Activated T-helper 2 cell treated with anti-CD3 and anti-CD28 coated beads, Interferon-gamma antibody, Interleukin-2, Interleukin-4, amounts not matched to agents 10 μg/mL and 5 μg/mL and 100 μg/mL, durations not matched to agents 14 hours and 24 hours and 36 hours (primary cell): ENCODE measurements around the gene UBE2I. TPM values are rescaled to one million over a fixed set of nuclear protein-coding genes. Genes with fewer than 3 reads are reported as not detected.

Experiments
- total RNA-seq: library from RNA; stranded (reverse); gene quantifications from 2 replicates; pipeline ENCODE4 v1.2.3, GENCODE V29; 2022

The UBE2I gene
- total RNA-seq, 1 donor from 2014 or later: 265 TPM

Other genes with a start within 250 kb of the UBE2I start
- not detected in 2 replicates for gene SSTR5, start 236.9 kb upstream of the UBE2I start, total RNA-seq
- gene C1QTNF8, start 213.4 kb upstream of the UBE2I start, total RNA-seq: not detected in 2 replicates
- gene CACNA1H, start 156.5 kb upstream of the UBE2I start, total RNA-seq: 0.09 TPM in 2 replicates
- gene TPSG1, start 84.4 kb upstream of the UBE2I start, total RNA-seq: not detected in 2 replicates
- not detected in 2 replicates for gene TPSB2, start 79.5 kb upstream of the UBE2I start, total RNA-seq
- gene TPSAB1, start 68.9 kb upstream of the UBE2I start, total RNA-seq: not detected in 2 replicates
- gene TPSD1, start 53.6 kb upstream of the UBE2I start, total RNA-seq: not detected in 2 replicates
- 0.21 and 0.32 TPM in 2 replicates for gene BAIAP3, start 24.0 kb downstream of the UBE2I start, total RNA-seq
- gene TSR3, start 42.2 kb downstream of the UBE2I start, total RNA-seq: 64.1 and 72.9 TPM in 2 replicates
- 21.3 and 24.1 TPM in 2 replicates for gene GNPTG, start 42.3 kb downstream of the UBE2I start, total RNA-seq
- gene UNKL, start 105.1 kb downstream of the UBE2I start, total RNA-seq: 36.3 and 44.6 TPM in 2 replicates
- 17.8 and 21.3 TPM in 2 replicates for gene UQCC4, start 111.1 kb downstream of the UBE2I start, total RNA-seq
- not detected in 2 replicates for gene PERCC1, start 121.4 kb downstream of the UBE2I start, total RNA-seq
- gene CCDC154, start 134.9 kb downstream of the UBE2I start, total RNA-seq: 0.80 and 1.2 TPM in 2 replicates
- 52.2 and 54.3 TPM in 2 replicates for gene CLCN7, start 165.4 kb downstream of the UBE2I start, total RNA-seq
- gene PTX4, start 179.3 kb downstream of the UBE2I start, total RNA-seq: not detected in 2 replicates
- gene TELO2, start 183.7 kb downstream of the UBE2I start, total RNA-seq: 72.6 and 74.8 TPM in 2 replicates
- gene TMEM204, start 224.0 kb downstream of the UBE2I start, total RNA-seq: 17.2 and 17.8 TPM in 2 replicates